Chondrocyte (in vitro differentiated cells): Measurements from ENCODE around the gene CSPG5. TPM values are rescaled to one million over a fixed set of nuclear protein-coding genes. Genes with fewer than 3 reads are reported as not detected.

ENCODE experiments used
- DNase-seq: peaks from one replicate; pipeline ENCODE4 v3.0.0; 2021; ENCODE audit warnings: mixed read lengths, low spot score
- H3K27ac Mint-ChIP-seq: one replicate; pipeline ENCODE4 v1.8.0; 2021; ENCODE audit warnings: mild to moderate bottlenecking, moderate library complexity, mixed read lengths; ENCODE audit not compliant: unreplicated experiment
- H3K27me3 Mint-ChIP-seq: 2 replicates; pipeline ENCODE4 v1.8.0; 2021; ENCODE audit warnings: low read depth, mixed read lengths
- H3K36me3 Mint-ChIP-seq: 2 replicates; pipeline ENCODE4 v1.8.0; 2021; ENCODE audit warnings: low read depth, mixed read lengths
- H3K4me1 Mint-ChIP-seq: 2 replicates; pipeline ENCODE4 v1.8.0; 2021; ENCODE audit warnings: low read depth, mild to moderate bottlenecking, mixed read lengths
- H3K4me3 Mint-ChIP-seq: one replicate; pipeline ENCODE4 v1.8.0; 2021; ENCODE audit warnings: mild to moderate bottlenecking, moderate library complexity, mixed read lengths; ENCODE audit not compliant: unreplicated experiment
- H3K9me3 Mint-ChIP-seq: 2 replicates; pipeline ENCODE4 v1.8.0; 2021; ENCODE audit warnings: low read depth, mixed read lengths
- CTCF ChIP-seq: fragments of 200-600 bp; sonication (generic); IDR thresholded peaks from 2 replicates; pipeline ENCODE4 v1.5.0; 2021; ENCODE audit warnings: antibody characterized with exemption, mild to moderate bottlenecking, moderate library complexity
- total RNA-seq: library from RNA; stranded (reverse); gene quantifications from 3 replicates; pipeline ENCODE4 v1.2.1, GENCODE V29; 2021

Gene CSPG5
- total RNA-seq, 1 donor from 2014 or later, result 2.8 TPM

GRCh38 chr3:47603332-47603731 is 24.7 kb upstream of the CSPG5 start:
- Mint-ChIP-seq H3K36me3 (peaks cover 13% of the 10 kb centered on the region), H3K4me3 (no peak overlapping the region), H3K27me3 (no peaks in the 10 kb centered on the region), H3K4me1 (peaks cover 14% of the 10 kb centered on the region), H3K27ac (no peak overlapping the region), H3K9me3 (no peaks in the 10 kb centered on the region)
- no peak for DNase-seq
- no peak for TF ChIP-seq CTCF

GRCh38 chr3:47601281-47601680 is 22.6 kb upstream of the CSPG5 start:
- Mint-ChIP-seq H3K4me3 (no peak overlapping the region), H3K27me3 (no peaks in the 10 kb centered on the region), H3K4me1 (peaks cover 13% of the 10 kb centered on the region), H3K9me3 (no peaks in the 10 kb centered on the region), H3K27ac (no peak overlapping the region), H3K36me3 (peaks cover 17% of the 10 kb centered on the region)
- TF ChIP-seq CTCF, result no peak
- DNase-seq, result no peak

GRCh38 chr3:47594792-47595191 is 16.1 kb upstream of the CSPG5 start:
- H3K4me1 Mint-ChIP-seq, result peaks cover 1% of the 10 kb centered on the region
- H3K27me3 Mint-ChIP-seq, result no peaks in the 10 kb centered on the region
- H3K4me3 Mint-ChIP-seq, result no peak overlapping the region
- no peak for TF ChIP-seq CTCF
- no peak for DNase-seq
- peaks cover 15% of the 10 kb centered on the region for H3K36me3 Mint-ChIP-seq
- no peak overlapping the region for H3K27ac Mint-ChIP-seq
- no peaks in the 10 kb centered on the region for H3K9me3 Mint-ChIP-seq

- no peak for TF ChIP-seq CTCF
- Mint-ChIP-seq H3K4me1 (peaks cover 5% of the 10 kb centered on the region), H3K27me3 (no peaks in the 10 kb centered on the region), H3K27ac (no peak overlapping the region), H3K4me3 (no peak overlapping the region), H3K9me3 (no peaks in the 10 kb centered on the region), H3K36me3 (peaks cover 28% of the 10 kb centered on the region)
- DNase-seq, result no peak
Measured at GRCh38 chr3:47592066-47592795, 13.6 kb upstream of the CSPG5 start.

- H3K36me3 Mint-ChIP-seq, result peaks cover 38% of the 10 kb centered on the region
- peaks cover 5% of the 10 kb centered on the region for H3K4me1 Mint-ChIP-seq
- H3K27ac Mint-ChIP-seq, result no peak overlapping the region
- no peak for DNase-seq
- no peak overlapping the region for H3K4me3 Mint-ChIP-seq
- no peaks in the 10 kb centered on the region for H3K9me3 Mint-ChIP-seq
- TF ChIP-seq CTCF, result no peak
- H3K27me3 Mint-ChIP-seq, result no peaks in the 10 kb centered on the region
Measured at GRCh38 chr3:47590216-47590615, 11.6 kb upstream of the CSPG5 start.
